Subcutaneous abdominal adipose tissue (tissue), 5 donors: ENCODE data around the gene ESYT1.

Experiments
- H3K27ac ChIP-seq: one replicate; pipeline ENCODE4 v1.7.0; 2013; ENCODE audit warnings: low read depth, mild to moderate bottlenecking, inconsistent platforms, low read length, moderate library complexity
- H3K27me3 ChIP-seq, 5 donors: one replicate each; pipeline ENCODE4 v1.7.0; 2013; ENCODE audit warnings: low read length in 5 of 5, inconsistent platforms in 1 of 5; ENCODE audit not compliant: control insufficient read depth in 5 of 5, insufficient read depth in 4 of 5
- H3K36me3 ChIP-seq, 5 donors: one replicate each; pipeline ENCODE4 v1.7.0; 2013; ENCODE audit warnings: low read length in 5 of 5; ENCODE audit not compliant: control insufficient read depth in 5 of 5, insufficient read depth in 5 of 5
- H3K4me1 ChIP-seq, 5 donors: one replicate each; pipeline ENCODE4 v1.7.0; 2013; ENCODE audit warnings: low read length in 5 of 5, mild to moderate bottlenecking in 3 of 5, moderate library complexity in 1 of 5; ENCODE audit not compliant: control insufficient read depth in 5 of 5, insufficient read depth in 5 of 5
- H3K4me3 ChIP-seq, 5 donors: one replicate each; pipeline ENCODE4 v1.7.0; 2013; ENCODE audit warnings: low read length in 5 of 5, low read depth in 1 of 5
- H3K9ac ChIP-seq, 5 donors: one replicate each; pipeline ENCODE4 v1.7.0; 2013; ENCODE audit warnings: low read length in 5 of 5, mild to moderate bottlenecking in 4 of 5, moderate library complexity in 3 of 5
- H3K9me3 ChIP-seq, 5 donors: one replicate each; pipeline ENCODE4 v1.7.0; 2013; ENCODE audit warnings: low read length in 5 of 5; ENCODE audit not compliant: control insufficient read depth in 5 of 5
- donor health status: healthy.
- donor health status: healthy.
- donor health status: healthy.
- donor health status: healthy.
- donor health status: healthy.

ESYT1 gene

DNA sequence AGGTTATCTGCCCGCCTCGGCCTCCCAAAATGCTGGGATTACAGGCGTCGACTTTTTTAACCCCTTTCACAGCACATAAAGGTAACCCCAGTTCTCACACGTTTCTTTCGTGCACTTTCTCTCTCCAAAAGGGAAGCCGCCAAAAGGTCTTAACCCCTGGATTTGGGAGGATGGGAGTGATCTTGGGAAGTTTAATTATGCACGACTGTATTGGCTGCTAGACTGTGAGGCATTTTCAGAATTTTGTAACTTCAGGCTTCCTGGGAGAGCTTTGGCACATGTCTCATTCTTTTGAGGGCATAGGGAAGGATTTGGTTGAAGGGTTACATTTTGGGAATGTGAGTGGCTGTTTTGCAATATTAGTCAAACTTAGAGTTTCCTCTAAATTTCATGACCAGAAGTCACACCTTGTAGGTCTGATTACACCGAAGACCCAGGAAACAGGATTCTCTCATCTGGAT, 62.7 kb downstream of the ESYT1 start:
- Histone ChIP-seq H3K9ac (peak overlapping the region in 3 of 5 donors; percentile 79 to 94 (median 86)), H3K9me3 (no peaks in the 10 kb centered on the region), H3K4me3 (peak overlapping the region; percentile 71 to 86 (median 85)), H3K27ac (peak overlapping the region; percentile 95), H3K4me1 (peaks cover 10 to 46% (median 38%) of the 10 kb centered on the region in 5 donors), H3K27me3 (no peaks in the 10 kb centered on the region), H3K36me3 (peaks cover 0 to 8% (median 4%) of the 10 kb centered on the region in 5 donors)

- no peak overlapping the region for H3K4me3 ChIP-seq
- no peaks in the 10 kb centered on the region for H3K9me3 ChIP-seq
- H3K27ac ChIP-seq = no peak overlapping the region
- peak overlapping the region in 1 of 5 donors; percentile 66 for H3K9ac ChIP-seq
- H3K36me3 ChIP-seq = no peaks in the 10 kb centered on the region
- H3K4me1 ChIP-seq = peaks cover 10 to 39% (median 30%) of the 10 kb centered on the region in 5 donors
- no peaks in the 10 kb centered on the region for H3K27me3 ChIP-seq
Observed at GRCh38 chr12:56192582-56192981, 64.5 kb downstream of the ESYT1 start.

- H3K27me3 ChIP-seq = no peaks in the 10 kb centered on the region
- H3K4me1 ChIP-seq = peaks cover 5 to 34% (median 25%) of the 10 kb centered on the region in 5 donors
- H3K27ac ChIP-seq = no peak overlapping the region
- H3K9me3 ChIP-seq = no peaks in the 10 kb centered on the region
- H3K4me3 ChIP-seq = no peak overlapping the region
- no peaks in the 10 kb centered on the region for H3K36me3 ChIP-seq
- H3K9ac ChIP-seq = peak overlapping the region in 1 of 5 donors; percentile 66
Observed at GRCh38 chr12:56193025-56193578, 65.0 kb downstream of the ESYT1 start.
